ENCODE results near the gene PARP1.
"Not testable (repeated sequence)": the region's sequence is repeated elsewhere in the genome, so short reads cannot be mapped to it uniquely, and the experiment has no call there.

PARP1 gene

GRCh38 chr1:226344441-226345259 lies 63.2 kb downstream of the PARP1 start:
- no peak for DNase-seq

DNA sequence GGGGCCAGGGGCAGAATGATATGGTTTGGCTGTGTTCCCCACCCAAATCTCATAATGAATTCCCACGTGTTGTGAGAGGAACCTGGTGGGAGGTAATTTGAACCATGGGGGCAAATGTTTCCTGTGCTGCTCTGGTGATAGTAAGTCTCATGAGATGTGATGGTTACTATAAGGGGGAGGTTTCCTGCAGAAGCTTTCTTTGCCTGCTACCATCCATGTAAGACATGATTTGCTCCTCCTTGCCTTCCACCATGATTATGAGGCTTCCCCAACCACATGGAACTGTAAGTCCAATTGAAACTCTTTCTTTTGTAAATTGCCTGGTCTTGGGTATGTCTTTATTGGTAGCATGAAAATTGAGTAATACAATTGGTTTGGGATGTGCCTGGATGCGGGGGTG lies 65.2 kb downstream of the PARP1 start:
- DNase-seq = no peak

DNA sequence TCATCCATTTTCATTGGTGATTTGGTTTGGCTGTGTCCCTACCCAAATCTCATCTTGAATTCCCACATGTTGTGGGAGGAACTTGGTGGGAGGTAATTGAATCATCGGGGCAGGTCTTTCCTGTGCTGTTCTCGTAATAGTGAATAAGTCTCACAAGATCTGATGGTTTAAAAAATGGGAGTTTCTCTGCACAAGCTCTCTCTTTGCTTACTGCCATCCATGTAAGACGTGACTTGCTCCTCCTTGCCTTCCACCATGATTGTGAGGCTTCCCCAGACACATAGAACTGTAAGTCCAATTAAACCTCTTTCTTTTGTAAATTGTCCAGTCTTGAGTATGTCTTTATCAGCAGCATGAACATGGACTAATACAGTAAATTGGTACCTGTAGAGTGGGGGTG lies 67.8 kb downstream of the PARP1 start:
- DNase-seq = not testable (repeated sequence)

DNA sequence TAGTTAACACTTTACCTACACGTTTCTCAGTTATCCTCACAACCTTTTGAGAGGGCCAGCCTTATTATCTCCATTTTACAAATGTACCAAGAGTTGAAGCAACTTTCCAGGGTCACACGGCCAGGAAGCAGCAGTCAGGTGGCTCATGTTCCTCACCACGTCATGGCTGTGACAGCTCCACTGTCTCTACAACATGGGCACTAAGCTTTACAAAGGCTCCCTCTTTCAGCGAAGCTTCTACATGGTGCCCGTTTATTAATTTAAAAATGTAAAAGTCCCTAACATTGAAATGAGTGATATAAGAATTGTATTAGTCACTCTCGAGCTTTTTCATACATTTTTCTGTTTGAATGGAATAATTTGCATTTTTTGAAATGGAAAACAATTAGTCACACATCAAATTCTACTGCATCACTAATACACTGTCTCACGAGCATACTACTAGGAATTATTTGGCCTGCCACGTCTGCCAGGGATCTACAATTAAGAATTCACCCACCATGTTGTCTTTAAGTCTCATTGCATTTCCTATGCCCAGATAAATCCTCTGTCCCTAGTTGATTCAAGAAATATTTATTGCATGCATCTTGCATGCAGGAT lies 70.5 kb downstream of the PARP1 start:
- no peak for DNase-seq

DNA sequence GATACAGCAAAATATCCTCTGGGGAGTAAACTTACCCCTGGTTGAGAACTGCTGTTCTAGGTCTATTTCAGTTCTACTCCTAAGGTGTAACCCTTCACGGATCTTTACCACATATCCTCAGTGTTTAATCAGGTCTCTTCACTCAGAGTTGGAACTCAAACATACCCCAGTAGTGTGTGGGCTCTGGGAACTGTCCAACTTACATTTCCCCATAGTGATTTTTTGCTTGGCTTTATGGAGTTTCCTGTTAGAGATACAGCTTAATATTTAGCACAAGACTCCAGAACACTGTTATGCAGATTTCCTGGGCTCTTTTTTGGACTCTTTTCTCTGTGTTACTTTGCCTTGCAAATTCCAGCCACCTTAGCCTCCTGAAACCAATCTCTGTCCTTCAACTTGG lies 72.2 kb downstream of the PARP1 start:
- no peak for DNase-seq

DNA sequence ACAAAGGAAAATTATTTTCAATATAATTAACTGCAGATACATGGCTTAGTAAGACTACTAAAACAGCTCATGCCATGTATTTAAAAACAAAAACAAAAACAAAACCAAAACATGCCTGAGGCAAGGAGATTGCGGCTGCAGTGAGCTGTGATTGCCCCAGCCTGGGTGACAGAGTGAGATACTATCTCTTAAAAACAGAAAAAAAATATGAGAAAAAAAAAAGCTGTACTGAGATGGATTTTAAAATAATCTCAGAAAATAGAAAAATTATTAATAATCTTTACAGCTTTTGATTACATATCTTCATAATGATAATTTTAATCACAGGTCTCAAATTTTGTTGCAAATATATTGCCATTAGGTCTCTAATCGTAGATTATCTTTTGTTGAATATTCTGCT lies 74.9 kb downstream of the PARP1 start:
- no peak for DNase-seq

DNA sequence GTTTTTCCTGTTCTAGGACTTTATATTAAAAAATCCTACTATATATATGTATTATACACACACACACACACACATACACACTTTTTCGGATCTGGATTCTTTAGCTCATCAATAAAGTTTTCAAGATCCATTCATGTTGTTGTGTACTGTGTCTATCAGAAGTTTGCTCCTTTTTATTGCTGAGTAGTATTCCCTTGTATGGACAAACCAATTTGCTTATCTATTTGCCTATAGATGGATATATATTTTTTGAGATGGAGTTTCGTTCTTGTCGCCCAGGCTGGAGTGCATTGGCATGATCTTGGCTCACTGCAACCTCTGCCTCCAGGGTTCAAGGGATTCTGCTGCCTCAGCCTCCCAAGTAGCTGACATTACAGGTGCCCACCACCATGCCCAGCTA lies 78.7 kb downstream of the PARP1 start:
- DNase-seq = no peak

DNA sequence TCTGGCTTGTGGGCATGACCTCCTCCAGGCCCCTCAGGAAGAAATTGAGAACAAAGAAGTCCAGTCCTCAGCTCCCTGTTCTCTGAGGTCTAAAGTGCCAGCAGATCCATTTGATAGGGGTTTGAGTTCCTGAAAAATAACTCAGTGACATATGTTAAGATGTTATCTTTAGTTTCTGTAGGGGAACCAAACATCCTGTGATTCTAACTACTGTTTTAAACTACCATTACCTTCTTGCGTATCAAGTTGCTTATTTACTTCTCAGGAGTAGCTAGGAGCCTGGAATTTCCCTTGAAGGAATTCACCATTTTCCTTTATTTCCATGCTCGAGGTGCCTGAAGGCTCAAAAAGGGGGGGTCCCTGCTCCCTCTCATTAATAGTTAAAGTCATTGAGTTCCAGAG lies 80.1 kb downstream of the PARP1 start:
- no peak for DNase-seq

DNA sequence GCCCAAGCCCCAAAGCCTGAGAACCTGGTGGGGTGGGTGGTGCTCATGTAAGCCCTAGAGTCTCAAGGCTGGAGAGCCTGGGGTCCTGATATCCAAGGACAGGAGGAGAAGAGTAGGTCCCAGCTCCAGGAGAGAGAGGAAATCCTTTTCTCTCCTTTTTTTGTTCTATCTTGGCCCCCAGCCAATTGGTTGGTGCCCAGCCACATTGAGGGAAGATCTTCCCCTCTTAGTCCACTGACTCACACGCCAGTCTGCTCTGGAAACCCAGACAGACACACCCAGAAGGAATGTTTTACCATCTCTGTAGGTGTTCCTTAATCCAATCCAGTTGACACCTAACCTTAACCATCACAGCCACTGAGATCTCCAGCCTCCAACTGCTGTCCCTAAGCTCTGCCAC lies 82.7 kb downstream of the PARP1 start:
- DNase-seq = no peak

GRCh38 chr1:226324479-226324878 lies 83.4 kb downstream of the PARP1 start:
- no peak for DNase-seq

- DNase-seq = no peak
Measured at GRCh38 chr1:226322986-226323385, 84.9 kb downstream of the PARP1 start.

GRCh38 chr1:226320930-226321329 lies 87.0 kb downstream of the PARP1 start:
- DNase-seq = no peak

GRCh38 chr1:226318471-226318870 lies 89.4 kb downstream of the PARP1 start:
- DNase-seq = no peak

- DNase-seq = no peak
Measured at GRCh38 chr1:226314055-226314454, 93.8 kb downstream of the PARP1 start.

GRCh38 chr1:226312065-226312464 lies 95.8 kb downstream of the PARP1 start:
- DNase-seq = no peak

GRCh38 chr1:226311376-226311775 lies 96.5 kb downstream of the PARP1 start:
- DNase-seq = no peak

All from NCI-H2227 treated with DMSO at 0.1 percent for 48 hours (cell line).